ENCODE data around the gene OR2F2.

The OR2F2 gene

DNA sequence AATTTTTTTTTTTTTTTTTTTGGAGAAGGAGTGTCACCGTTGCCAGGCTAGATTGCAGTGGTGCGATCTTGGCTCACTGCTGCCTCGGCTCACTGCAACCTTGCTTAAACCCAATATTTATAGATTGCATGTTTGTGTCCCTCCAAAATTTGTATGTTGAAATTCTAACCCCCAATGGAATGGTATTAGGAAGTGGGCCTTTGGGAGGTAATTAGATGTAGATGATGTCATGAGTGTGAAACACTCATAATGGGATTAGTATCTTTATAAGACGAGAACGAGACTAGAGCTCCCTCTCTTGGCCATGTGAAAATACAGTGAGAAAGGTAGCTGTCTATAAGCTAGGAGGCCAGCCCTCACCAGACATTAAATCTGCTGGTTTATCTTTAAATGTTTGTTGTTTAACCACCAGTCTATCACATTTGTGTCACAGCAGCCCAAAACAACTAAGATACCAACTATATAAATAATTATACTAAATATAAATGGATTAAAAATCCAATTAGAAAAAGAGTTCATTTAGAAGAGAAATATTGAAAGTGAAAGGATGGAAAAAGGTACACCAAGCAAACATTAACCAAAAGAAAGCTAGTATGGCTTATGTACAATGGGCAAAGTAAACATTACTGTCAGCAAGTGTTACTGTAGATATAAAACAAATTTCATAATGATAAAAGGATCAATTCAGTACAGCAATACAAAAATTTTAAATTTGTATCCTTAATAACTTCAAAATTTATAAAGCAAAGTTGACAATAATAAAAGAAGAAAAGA is 42.3 kb upstream of the OR2F2 start:
- H3K4me3 ChIP-seq (ENCODE audit: low read depth, low read length): no peak overlapping the region
- in situ Hi-C loops (cut with HindIII; ENCODE audit: low sequenced_read_pairs): no loop called here
- TF ChIP-seq CTCF (IDR thresholded peaks at IDR 0.05; ENCODE audit: low read depth, low read length, missing control alignments): peak; percentile 29
- DNase-seq (ENCODE audit: low read depth): no peak

GRCh38 chr7:143896667-143897066 is 38.4 kb upstream of the OR2F2 start:
- no peak for TF ChIP-seq CTCF (IDR thresholded peaks at IDR 0.05; ENCODE audit: low read depth, low read length, missing control alignments)
- no peak for DNase-seq (ENCODE audit: low read depth)
- in situ Hi-C loops (cut with HindIII; ENCODE audit: low sequenced_read_pairs): no loop called here
- H3K4me3 ChIP-seq (ENCODE audit: low read depth, low read length): no peak overlapping the region

DNA sequence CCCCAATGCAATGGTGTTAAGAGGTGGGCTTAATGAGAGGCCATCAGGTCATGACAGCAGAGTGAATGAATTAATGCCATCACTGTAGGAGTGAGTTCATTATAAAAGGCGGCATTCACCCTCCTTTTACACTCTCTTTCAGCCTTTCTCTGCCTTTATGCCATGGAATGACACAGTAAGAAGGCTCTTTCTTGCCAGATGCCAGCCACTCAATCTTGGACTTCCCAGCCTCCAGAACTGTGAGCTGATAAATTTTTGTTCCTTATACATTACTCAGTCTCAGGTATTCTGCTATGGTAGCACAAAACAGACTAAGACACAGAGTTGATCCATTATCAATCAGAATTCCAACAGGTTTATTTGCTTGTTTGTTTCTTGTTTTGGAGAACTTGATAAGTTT is 36.2 kb upstream of the OR2F2 start:
- no peak for DNase-seq (ENCODE audit: low read depth)
- H3K4me3 ChIP-seq (ENCODE audit: low read depth, low read length): no peak overlapping the region
- in situ Hi-C loops (cut with HindIII; ENCODE audit: low sequenced_read_pairs): no loop called here
- TF ChIP-seq CTCF (IDR thresholded peaks at IDR 0.05; ENCODE audit: low read depth, low read length, missing control alignments): no peak

DNA sequence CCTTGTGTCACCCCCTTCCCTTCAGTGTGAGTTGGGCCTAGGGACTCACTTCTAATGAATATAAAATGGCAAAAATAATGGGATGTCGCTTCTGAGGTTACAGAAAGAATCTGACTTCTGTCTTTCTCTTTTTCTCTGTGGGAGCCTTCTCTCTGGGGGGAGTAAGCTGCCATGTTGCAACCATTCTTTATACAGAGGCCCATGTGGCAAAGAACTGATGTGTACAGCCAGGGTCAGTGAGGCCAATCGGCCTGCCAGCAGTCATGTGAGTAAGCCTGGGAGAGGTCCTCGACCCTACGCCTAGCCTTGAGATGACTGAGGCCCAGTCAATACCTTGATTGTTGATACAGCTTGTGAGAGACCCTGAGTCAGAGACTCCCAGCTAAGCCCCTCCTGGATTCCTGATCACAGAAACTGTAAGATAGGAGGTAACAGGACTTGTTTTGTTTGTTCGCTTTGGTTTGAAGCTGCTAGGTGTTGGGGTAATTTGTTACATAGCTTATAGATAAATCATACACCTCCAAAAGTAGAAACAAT is 34.7 kb upstream of the OR2F2 start:
- H3K4me3 ChIP-seq (ENCODE audit: low read depth, low read length): peak overlapping the region; percentile 88
- in situ Hi-C loops (cut with HindIII; ENCODE audit: low sequenced_read_pairs): no loop called here
- no peak for TF ChIP-seq CTCF (IDR thresholded peaks at IDR 0.05; ENCODE audit: low read depth, low read length, missing control alignments)
- no peak for DNase-seq (ENCODE audit: low read depth)

DNA sequence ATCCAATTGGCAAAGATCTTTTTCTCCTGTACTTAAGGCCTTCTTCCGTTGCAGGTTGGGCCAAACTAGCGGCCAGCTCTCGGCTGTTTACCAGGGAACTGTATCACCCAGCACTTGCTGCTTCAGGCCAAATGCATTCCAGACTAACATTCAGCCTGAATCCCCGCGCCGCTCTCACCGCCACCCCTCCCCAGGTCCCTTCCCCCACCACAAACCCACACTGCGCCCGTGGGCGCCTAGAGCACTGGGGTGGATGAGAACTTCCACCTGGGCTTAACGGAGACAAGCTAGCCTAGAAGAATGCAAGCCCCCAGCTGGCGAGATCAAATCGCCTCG is 33.7 kb upstream of the OR2F2 start:
- DNase-seq (ENCODE audit: low read depth): peak; percentile 20
- H3K4me3 ChIP-seq (ENCODE audit: low read depth, low read length): peak overlapping the region; percentile 88
- in situ Hi-C loops (cut with HindIII; ENCODE audit: low sequenced_read_pairs): no loop called here
- no peak for TF ChIP-seq CTCF (IDR thresholded peaks at IDR 0.05; ENCODE audit: low read depth, low read length, missing control alignments)

DNA sequence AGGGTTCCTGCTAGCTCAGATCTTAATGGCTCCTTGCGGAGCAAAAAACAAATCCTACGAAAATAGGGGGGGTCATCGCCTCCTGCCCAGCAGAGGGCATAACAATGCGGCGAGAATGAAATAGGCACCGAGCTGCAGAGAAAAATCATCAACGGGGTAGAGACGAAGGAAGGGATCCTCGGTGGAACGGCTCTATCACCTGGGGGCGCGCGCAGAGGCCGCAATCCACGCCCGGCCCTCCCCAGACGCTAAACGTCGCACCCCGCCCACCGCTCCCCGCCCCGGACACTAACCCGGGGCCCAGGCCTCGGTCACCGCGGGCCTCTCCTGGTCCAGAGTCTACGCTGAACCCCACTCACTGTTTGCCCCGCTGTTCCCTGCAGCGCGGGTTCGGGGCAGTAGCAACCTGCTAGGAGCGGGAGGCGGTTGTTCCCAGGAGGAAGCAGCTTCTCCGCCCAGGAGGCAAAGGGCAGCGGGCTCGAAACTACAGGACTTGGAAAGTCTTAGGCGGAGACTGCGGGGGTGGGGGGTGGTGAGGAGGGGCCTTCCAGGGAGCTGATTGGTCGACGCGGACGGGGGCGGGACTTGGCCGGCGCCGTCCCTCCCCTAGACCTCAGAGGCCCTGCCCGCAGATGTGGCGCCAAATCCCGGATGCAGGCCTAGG is 33.2 kb upstream of the OR2F2 start, which contains the start of gene TCAF1:
TCAF1 (minus strand) TSS at position 509 of the 664 bp plus-strand sequence. CDS start 25,568 bp downstream, outside the sequence.
- DNase-seq (ENCODE audit: low read depth): peak; percentile 85
- H3K4me3 ChIP-seq (ENCODE audit: low read depth, low read length): peak within 1 kb of the TSS; percentile 88
- in situ Hi-C loops (cut with HindIII; ENCODE audit: low sequenced_read_pairs): no loop called here
- peak; percentile 41 for TF ChIP-seq CTCF (IDR thresholded peaks at IDR 0.05; ENCODE audit: low read depth, low read length, missing control alignments)
